ENCODE data around the gene ARSK. TPM values are rescaled to one million over a fixed set of nuclear protein-coding genes. Genes with fewer than 3 reads are reported as not detected.

ARSK gene
- total and polyA plus RNA-seq, 2 of the 4 experiments (the other 2 are of a cell fraction): 15.1 to 22.0 TPM

DNA sequence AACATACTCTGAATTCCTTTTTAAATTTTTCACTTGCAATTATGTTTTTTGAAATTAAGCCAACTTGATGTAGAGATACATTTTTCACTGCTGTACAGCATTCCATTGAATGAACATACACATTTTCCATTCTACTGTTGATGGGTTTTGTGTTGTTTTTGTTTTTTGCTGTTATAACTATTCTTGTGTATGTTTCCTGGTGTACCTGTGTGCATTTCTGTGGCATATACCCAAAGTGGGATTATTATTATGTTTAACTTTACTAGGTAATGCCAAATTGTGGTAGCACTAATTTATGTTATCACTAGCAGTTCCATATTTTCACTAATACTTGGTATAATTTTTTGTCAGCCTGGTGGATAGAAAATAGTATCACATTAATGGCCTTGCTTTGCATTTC lies 94.4 kb downstream of the ARSK start:
- Histone ChIP-seq H4K91ac (ENCODE audit: insufficient read depth, low read depth, low read length) (no peak overlapping the region), H4K5ac (ENCODE audit: low read depth, low read length) (no peak overlapping the region), H4K8ac (ENCODE audit: low read depth in 2 of 2, low read length in 2 of 2) (no peak overlapping the region), H3K4me1 (ENCODE audit: control insufficient read depth, insufficient read depth, low read length) (peaks cover 4% of the 10 kb centered on the region), H2BK20ac (ENCODE audit: low read depth, low read length) (no peak overlapping the region), H3K27ac (ENCODE audit: insufficient read depth, low read length) (no peak overlapping the region), H3K9me1 (ENCODE audit: insufficient read depth, low read length) (no peaks in the 10 kb centered on the region), H2AK5ac (ENCODE audit: low read depth, low read length) (no peak overlapping the region), H2BK15ac (ENCODE audit: low read depth, low read length) (no peak overlapping the region), H2BK5ac (ENCODE audit: low read depth, low read length, poor library complexity, severe bottlenecking) (no peak overlapping the region), H2AK9ac (replicated peaks; ENCODE audit: low read depth, low read length, poor library complexity) (no peak overlapping the region), H3K36me3 (ENCODE audit: control insufficient read depth, insufficient read depth, low read length) (no peaks in the 10 kb centered on the region), H3K4ac (ENCODE audit: low read depth, low read length) (no peak overlapping the region), H3K18ac (ENCODE audit: low read depth, low read length) (no peak overlapping the region), H3K9me3 (ENCODE audit: control insufficient read depth, insufficient read depth, low read length) (no peaks in the 10 kb centered on the region), H2BK120ac (ENCODE audit: low read depth, low read length) (no peak overlapping the region), H3K4me2 (ENCODE audit: low read depth, low read length) (no peak overlapping the region), H3K9ac (ENCODE audit: low read depth, low read length) (no peak overlapping the region), H3K79me1 (ENCODE audit: low read depth in 1 of 2, low read length in 2 of 2) (no peaks in the 10 kb centered on the region), H3K14ac (replicated peaks; ENCODE audit: low read depth, low read length) (no peak overlapping the region), H3K23ac (ENCODE audit: low read depth, low read length) (no peak overlapping the region), H2AFZ (replicated peaks; ENCODE audit: low read length, poor library complexity) (no peak overlapping the region), H3K4me3 (ENCODE audit: insufficient read depth, low read depth, low read length) (no peak overlapping the region), H3K56ac (ENCODE audit: extremely low read depth, insufficient read depth, low read length) (no peak overlapping the region), H4K20me1 (ENCODE audit: insufficient read depth, low read length) (no peaks in the 10 kb centered on the region), H3K27me3 (ENCODE audit: control insufficient read depth, insufficient read depth, low read length) (no peaks in the 10 kb centered on the region)
- TF ChIP-seq RFX5 (IDR thresholded peaks at IDR 0.05; ENCODE audit: low read depth, low read length) (no peak), SMC3 (IDR thresholded peaks at IDR 0.05; ENCODE audit: low read depth, low read length) (no peak), MXI1 (IDR thresholded peaks at IDR 0.05; ENCODE audit: borderline replicate concordance, low read depth, low read length) (no peak), POLR2A (IDR thresholded peaks at IDR 0.05; ENCODE audit: low read depth, low read length) (no peak), MAZ (IDR thresholded peaks at IDR 0.05; ENCODE audit: borderline replicate concordance, low read depth, low read length) (no peak), RCOR1 (IDR thresholded peaks at IDR 0.05; ENCODE audit: insufficient replicate concordance, low read length) (no peak), RAD21 (IDR thresholded peaks at IDR 0.05; ENCODE audit: low read length) (no peak), FOS (IDR thresholded peaks at IDR 0.05; ENCODE audit: low read depth, low read length) (no peak), CEBPB (IDR thresholded peaks at IDR 0.05; ENCODE audit: low read depth, low read length) (no peak), NFE2L2 (IDR thresholded peaks at IDR 0.05; ENCODE audit: low read depth, low read length) (no peak)
- TF ChIP-seq, protein P1, sequence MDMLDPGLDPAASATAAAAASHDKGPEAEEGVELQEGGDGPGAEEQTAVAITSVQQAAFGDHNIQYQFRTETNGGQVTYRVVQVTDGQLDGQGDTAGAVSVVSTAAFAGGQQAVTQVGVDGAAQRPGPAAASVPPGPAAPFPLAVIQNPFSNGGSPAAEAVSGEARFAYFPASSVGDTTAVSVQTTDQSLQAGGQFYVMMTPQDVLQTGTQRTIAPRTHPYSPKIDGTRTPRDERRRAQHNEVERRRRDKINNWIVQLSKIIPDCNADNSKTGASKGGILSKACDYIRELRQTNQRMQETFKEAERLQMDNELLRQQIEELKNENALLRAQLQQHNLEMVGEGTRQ (IDR thresholded peaks at IDR 0.05; ENCODE audit: low read depth, low read length): no peak
- TF ChIP-seq, protein P2, sequence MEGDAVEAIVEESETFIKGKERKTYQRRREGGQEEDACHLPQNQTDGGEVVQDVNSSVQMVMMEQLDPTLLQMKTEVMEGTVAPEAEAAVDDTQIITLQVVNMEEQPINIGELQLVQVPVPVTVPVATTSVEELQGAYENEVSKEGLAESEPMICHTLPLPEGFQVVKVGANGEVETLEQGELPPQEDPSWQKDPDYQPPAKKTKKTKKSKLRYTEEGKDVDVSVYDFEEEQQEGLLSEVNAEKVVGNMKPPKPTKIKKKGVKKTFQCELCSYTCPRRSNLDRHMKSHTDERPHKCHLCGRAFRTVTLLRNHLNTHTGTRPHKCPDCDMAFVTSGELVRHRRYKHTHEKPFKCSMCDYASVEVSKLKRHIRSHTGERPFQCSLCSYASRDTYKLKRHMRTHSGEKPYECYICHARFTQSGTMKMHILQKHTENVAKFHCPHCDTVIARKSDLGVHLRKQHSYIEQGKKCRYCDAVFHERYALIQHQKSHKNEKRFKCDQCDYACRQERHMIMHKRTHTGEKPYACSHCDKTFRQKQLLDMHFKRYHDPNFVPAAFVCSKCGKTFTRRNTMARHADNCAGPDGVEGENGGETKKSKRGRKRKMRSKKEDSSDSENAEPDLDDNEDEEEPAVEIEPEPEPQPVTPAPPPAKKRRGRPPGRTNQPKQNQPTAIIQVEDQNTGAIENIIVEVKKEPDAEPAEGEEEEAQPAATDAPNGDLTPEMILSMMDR (conservative IDR thresholded peaks at IDR 0.05; ENCODE audit: low read depth, low read length): no peak
- TF ChIP-seq, protein P3, sequence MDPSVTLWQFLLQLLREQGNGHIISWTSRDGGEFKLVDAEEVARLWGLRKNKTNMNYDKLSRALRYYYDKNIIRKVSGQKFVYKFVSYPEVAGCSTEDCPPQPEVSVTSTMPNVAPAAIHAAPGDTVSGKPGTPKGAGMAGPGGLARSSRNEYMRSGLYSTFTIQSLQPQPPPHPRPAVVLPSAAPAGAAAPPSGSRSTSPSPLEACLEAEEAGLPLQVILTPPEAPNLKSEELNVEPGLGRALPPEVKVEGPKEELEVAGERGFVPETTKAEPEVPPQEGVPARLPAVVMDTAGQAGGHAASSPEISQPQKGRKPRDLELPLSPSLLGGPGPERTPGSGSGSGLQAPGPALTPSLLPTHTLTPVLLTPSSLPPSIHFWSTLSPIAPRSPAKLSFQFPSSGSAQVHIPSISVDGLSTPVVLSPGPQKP (IDR thresholded peaks at IDR 0.05; ENCODE audit: borderline replicate concordance, low read depth, low read length): no peak
- intact Hi-C loops (cut with micrococcal nuclease) (loop anchor here (5.0 to 10.0 kb wide), 2 partner anchors 83 to 956 kb away; partner anchors contain the start of gene RHOBTB3), in situ Hi-C loops (cut with MboI; ENCODE audit: low sequenced_read_pairs) (loop anchor here (25.0 kb wide), 1 partner anchor 663 kb away; no protein-coding TSS in a partner anchor), dilution Hi-C loops (cut with HindIII; ENCODE audit: low sequenced_read_pairs, unreplicated experiment) (no loop called here)
- ATAC-seq (ENCODE audit: low read depth) (no peak), DNase-seq (no peak)
- CTCF ChIA-PET: no interaction called here
- POLR2A ChIA-PET (ENCODE audit: unreplicated experiment): no interaction called here
- BruUV-seq (replicated peaks): no TSS peak
